Measurements from ENCODE around the gene OR51T1. TPM values are rescaled to one million over a fixed set of nuclear protein-coding genes. Genes with fewer than 3 reads are reported as not detected.
"Not testable (repeated sequence)": the region's sequence is repeated elsewhere in the genome, so short reads cannot be mapped to it uniquely, and the experiment has no call there.

The OR51T1 gene
- total RNA-seq (not detected), polyA plus RNA-seq (not detected), total RNA-seq (0 reads per million in 6 experiments)

GRCh38 chr11:4881860-4882500 is at the start of gene OR51T1:
OR51T1 (plus strand) TSS chr11:4881900; CDS start chr11:4881900, 0 bp downstream.
- DNase-seq (no peak), ATAC-seq (no peak)
- no peak within 1 kb of the TSS for H3K27ac Mint-ChIP-seq
- POLR2A ChIA-PET = no interaction called here
- H3K4me3 Mint-ChIP-seq = no peak within 1 kb of the TSS
- H3K4me1 Mint-ChIP-seq = no peaks in the 10 kb centered on the region
- H3K27me3 Mint-ChIP-seq = peaks cover 0 to 15% (median 1%) of the 10 kb centered on the region in 5 donors
- no peaks in the 10 kb centered on the region for H3K36me3 Mint-ChIP-seq
- peaks cover 0 to 2% (median 0%) of the 10 kb centered on the region in 9 donors for H3K9me3 Mint-ChIP-seq

GRCh38 chr11:4839851-4840549 is 41.7 kb upstream of the OR51T1 start:
- peaks cover 2 to 22% (median 5%) of the 10 kb centered on the region in 5 donors for H3K27me3 Mint-ChIP-seq
- DNase-seq (no peak), ATAC-seq (no peak)
- no peaks in the 10 kb centered on the region for H3K36me3 Mint-ChIP-seq
- no peaks in the 10 kb centered on the region for H3K4me1 Mint-ChIP-seq
- H3K9me3 Mint-ChIP-seq = peaks cover 0 to 2% (median 0%) of the 10 kb centered on the region in 9 donors
- no peak overlapping the region for H3K27ac Mint-ChIP-seq
- no peak overlapping the region for H3K4me3 Mint-ChIP-seq
- POLR2A ChIA-PET = no interaction called here

- DNase-seq = no peak
- Mint-ChIP-seq H3K9me3 (peaks cover 0 to 2% (median 0%) of the 10 kb centered on the region in 9 donors), H3K4me3 (no peak within 1 kb of the TSS), H3K27ac (peak within 1 kb of the TSS in 1 of 10 donors; percentile 65), H3K27me3 (peaks cover 1 to 25% (median 21%) of the 10 kb centered on the region in 5 donors), H3K36me3 (no peaks in the 10 kb centered on the region), H3K4me1 (peaks cover 0 to 2% (median 0%) of the 10 kb centered on the region in 4 donors)
- no peak for ATAC-seq
- POLR2A ChIA-PET = no interaction called here
These were observed 32.7 kb upstream of the OR51T1 start, which contains the start of gene OR51S1 for GRCh38 chr11:4848908-4849532. OR51S1 (minus strand) TSS chr11:4849208; CDS start chr11:4849208, 0 bp downstream.

- peaks cover 0 to 9% (median 0%) of the 10 kb centered on the region in 9 donors for H3K9me3 Mint-ChIP-seq
These were observed 30.7 kb upstream of the OR51T1 start for GRCh38 chr11:4851033-4851432.

GRCh38 chr11:4854286-4854685 is 27.4 kb upstream of the OR51T1 start:
- Mint-ChIP-seq H3K27me3 (peaks cover 1 to 16% (median 6%) of the 10 kb centered on the region in 5 donors), H3K9me3 (peaks cover 0 to 10% (median 0%) of the 10 kb centered on the region in 9 donors)
- DNase-seq, POLR2A ChIA-PET, ATAC-seq, H3K4me3 Mint-ChIP-seq, H3K36me3 Mint-ChIP-seq, H3K27ac Mint-ChIP-seq, H3K4me1 Mint-ChIP-seq: not testable (repeated sequence)

More at GRCh38 chr11:4851033-4851432, 30.7 kb upstream of the OR51T1 start:
- no peaks in the 10 kb centered on the region for H3K36me3 Mint-ChIP-seq
- DNase-seq (no peak), ATAC-seq (no peak)
- POLR2A ChIA-PET = no interaction called here
- H3K27me3 Mint-ChIP-seq = peaks cover 1 to 31% (median 21%) of the 10 kb centered on the region in 5 donors
- no peak overlapping the region for H3K27ac Mint-ChIP-seq
- H3K4me1 Mint-ChIP-seq = peaks cover 0 to 2% (median 0%) of the 10 kb centered on the region in 4 donors
- no peak overlapping the region for H3K4me3 Mint-ChIP-seq

DNA sequence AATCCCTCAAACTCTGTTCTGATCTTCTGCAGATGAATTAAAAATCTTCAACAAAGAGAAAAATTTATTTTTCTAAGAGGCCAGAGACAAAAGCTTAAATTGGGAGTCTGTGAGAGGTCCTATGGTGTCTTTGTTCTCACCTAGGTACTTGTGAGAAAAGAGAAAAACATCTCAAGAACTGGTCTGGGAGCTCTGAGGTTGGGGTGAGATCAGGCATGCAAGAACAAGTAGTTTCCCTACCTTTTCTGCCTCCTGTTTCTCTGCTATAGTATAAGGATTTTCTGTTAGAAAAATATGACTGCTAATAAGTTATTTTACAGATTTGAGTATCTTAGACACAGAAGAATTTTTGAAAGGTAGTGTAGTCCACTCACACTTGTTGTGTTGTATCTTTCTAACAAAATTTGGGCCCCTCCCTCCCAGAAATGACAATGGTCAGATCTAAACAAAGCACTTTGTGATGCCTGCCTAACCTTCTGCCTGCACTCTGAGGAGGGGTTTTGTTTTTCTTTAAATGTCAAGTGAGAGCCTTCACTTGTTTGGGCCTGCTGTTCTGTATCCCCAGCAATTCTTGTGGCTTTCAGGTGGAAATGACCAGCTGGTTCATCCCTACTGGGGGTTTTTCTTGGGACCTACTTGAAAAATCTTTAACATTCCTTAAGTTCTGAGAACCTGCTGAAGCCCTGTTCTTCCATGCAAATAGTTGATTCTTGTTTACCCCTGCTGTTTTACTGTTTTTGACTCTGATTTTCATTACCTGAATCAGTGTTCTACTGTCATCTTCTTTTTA is 19.1 kb upstream of the OR51T1 start:
- DNase-seq (no peak), ATAC-seq (no peak)
- H3K36me3 Mint-ChIP-seq = no peaks in the 10 kb centered on the region
- peaks cover 0 to 7% (median 1%) of the 10 kb centered on the region in 5 donors for H3K27me3 Mint-ChIP-seq
- POLR2A ChIA-PET = no interaction called here
- peaks cover 0 to 11% (median 3%) of the 10 kb centered on the region in 9 donors for H3K9me3 Mint-ChIP-seq
- no peak overlapping the region for H3K27ac Mint-ChIP-seq
- no peak overlapping the region for H3K4me3 Mint-ChIP-seq
- H3K4me1 Mint-ChIP-seq = no peaks in the 10 kb centered on the region

DNA sequence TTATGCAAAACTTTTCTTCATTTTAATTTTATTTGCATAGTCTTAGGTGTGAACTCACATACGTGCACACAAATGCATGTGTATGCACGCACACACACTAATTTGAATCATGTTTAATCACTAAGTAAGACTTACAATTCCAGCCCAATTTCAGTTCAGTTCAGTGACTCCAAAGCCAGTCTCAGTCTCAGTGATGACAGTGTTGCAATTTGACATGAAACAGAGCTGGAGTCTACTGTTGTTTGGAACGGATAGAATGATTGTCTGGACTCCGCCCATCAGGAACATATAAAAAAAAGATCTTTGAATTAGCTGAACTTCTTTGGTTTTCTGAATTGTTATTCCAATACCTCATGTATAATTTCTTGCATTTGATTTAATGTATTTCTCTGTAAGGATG is 17.8 kb upstream of the OR51T1 start:
- Mint-ChIP-seq H3K36me3 (no peaks in the 10 kb centered on the region), H3K4me3 (no peak overlapping the region), H3K4me1 (no peaks in the 10 kb centered on the region), H3K9me3 (peaks cover 0 to 11% (median 4%) of the 10 kb centered on the region in 9 donors), H3K27me3 (peaks cover 0 to 7% (median 1%) of the 10 kb centered on the region in 5 donors), H3K27ac (no peak overlapping the region)
- DNase-seq (no peak), ATAC-seq (no peak)
- POLR2A ChIA-PET = no interaction called here

GRCh38 chr11:4865855-4866254 is 15.8 kb upstream of the OR51T1 start:
- ATAC-seq = no peak
- peaks cover 0 to 3% (median 0%) of the 10 kb centered on the region in 5 donors for H3K27me3 Mint-ChIP-seq

GRCh38 chr11:4881188-4881587 is 512 bp upstream of the OR51T1 start:
- H3K27ac Mint-ChIP-seq = no peak overlapping the region
- POLR2A ChIA-PET = no interaction called here
- no peaks in the 10 kb centered on the region for H3K36me3 Mint-ChIP-seq
- ATAC-seq (no peak), DNase-seq (no peak)
- H3K9me3 Mint-ChIP-seq = peaks cover 0 to 3% (median 0%) of the 10 kb centered on the region in 9 donors
- H3K27me3 Mint-ChIP-seq = peaks cover 0 to 15% (median 1%) of the 10 kb centered on the region in 5 donors
- H3K4me1 Mint-ChIP-seq = peaks cover 0 to 2% (median 0%) of the 10 kb centered on the region in 4 donors
- H3K4me3 Mint-ChIP-seq = no peak overlapping the region

More at GRCh38 chr11:4865855-4866254, 15.8 kb upstream of the OR51T1 start:
- no peak overlapping the region for H3K27ac Mint-ChIP-seq
- POLR2A ChIA-PET = no interaction called here
- peaks cover 0 to 10% (median 6%) of the 10 kb centered on the region in 9 donors for H3K9me3 Mint-ChIP-seq
- no peak overlapping the region for H3K4me3 Mint-ChIP-seq
- DNase-seq = no peak
- H3K36me3 Mint-ChIP-seq = no peaks in the 10 kb centered on the region
- H3K4me1 Mint-ChIP-seq = no peaks in the 10 kb centered on the region

- no peaks in the 10 kb centered on the region for H3K4me1 Mint-ChIP-seq
- H3K4me3 Mint-ChIP-seq = no peak overlapping the region
- peaks cover 0 to 2% (median 0%) of the 10 kb centered on the region in 9 donors for H3K9me3 Mint-ChIP-seq
- peaks cover 0 to 15% (median 1%) of the 10 kb centered on the region in 5 donors for H3K27me3 Mint-ChIP-seq
- no peak overlapping the region for H3K27ac Mint-ChIP-seq
- POLR2A ChIA-PET = no interaction called here
- ATAC-seq (no peak), DNase-seq (no peak)
- H3K36me3 Mint-ChIP-seq = no peaks in the 10 kb centered on the region
These were observed 843 bp downstream of the OR51T1 start for GRCh38 chr11:4882543-4882942.

- Mint-ChIP-seq H3K4me3 (no peak overlapping the region), H3K27ac (no peak overlapping the region), H3K36me3 (no peaks in the 10 kb centered on the region), H3K27me3 (peaks cover 0 to 12% (median 4%) of the 10 kb centered on the region in 5 donors), H3K4me1 (no peaks in the 10 kb centered on the region), H3K9me3 (no peaks in the 10 kb centered on the region)
- POLR2A ChIA-PET = no interaction called here
- DNase-seq = no peak
- ATAC-seq = no peak
These were observed 2.7 kb downstream of the OR51T1 start for GRCh38 chr11:4884361-4884760.

DNA sequence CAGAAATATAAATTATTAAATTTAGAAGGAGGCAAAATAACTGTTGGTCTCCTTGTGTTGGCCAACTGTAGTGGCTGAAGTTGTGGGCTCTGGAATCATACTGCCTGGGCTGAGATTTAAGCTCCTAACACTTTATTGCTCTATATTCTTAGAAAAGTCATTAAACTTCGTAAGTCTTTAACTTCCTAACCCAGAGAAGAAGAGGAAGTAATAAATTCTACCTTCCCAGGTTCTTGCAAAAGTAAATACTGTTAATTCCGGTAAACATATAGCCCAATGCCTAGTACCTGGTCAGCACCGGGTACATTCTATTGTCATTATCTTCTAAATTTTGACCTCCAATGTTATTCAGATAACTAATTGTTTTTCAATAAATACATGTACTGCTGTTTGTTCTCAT is 4.5 kb downstream of the OR51T1 start:
- DNase-seq (no peak), ATAC-seq (no peak)
- POLR2A ChIA-PET = no interaction called here
- Mint-ChIP-seq H3K36me3 (no peaks in the 10 kb centered on the region), H3K4me1 (no peaks in the 10 kb centered on the region), H3K9me3 (peaks cover 0 to 9% (median 0%) of the 10 kb centered on the region in 9 donors), H3K4me3 (no peak overlapping the region), H3K27me3 (peaks cover 0 to 14% (median 8%) of the 10 kb centered on the region in 5 donors), H3K27ac (no peak overlapping the region)

Measured in naive thymus-derived CD8-positive, alpha-beta T cell (primary cell).